ENCODE measurements around the gene OXNAD1. TPM values are rescaled to one million over a fixed set of nuclear protein-coding genes. Genes with fewer than 3 reads are reported as not detected.

The OXNAD1 gene
- total RNA-seq, 1 experiment from 2014 or later, result 12.1 TPM

DNA sequence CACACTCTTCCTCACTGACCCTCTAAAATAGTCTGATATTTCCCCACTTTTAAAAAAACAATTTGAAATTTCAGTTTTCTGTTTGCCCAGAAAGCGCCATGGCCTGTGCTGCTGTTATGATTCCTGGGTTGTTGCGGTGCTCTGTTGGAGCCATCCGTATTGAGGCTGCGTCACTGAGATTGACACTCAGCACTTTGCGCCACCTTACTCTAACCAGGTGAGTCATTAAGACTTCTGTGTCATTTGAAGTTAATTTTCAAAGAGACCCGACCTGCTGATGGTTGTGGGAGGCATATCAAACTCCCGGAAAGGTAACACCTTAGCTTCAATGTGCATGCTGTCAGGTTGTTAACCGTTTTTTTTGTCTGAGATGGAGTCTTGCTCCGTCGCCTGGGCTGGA lies 5.8 kb downstream of the OXNAD1 start:
- ATAC-seq (no peak), DNase-seq (ENCODE audit: low read depth, low spot score) (no peak)
- no peaks in the 10 kb centered on the region for H3K9me3 ChIP-seq (ENCODE audit: control insufficient read depth in 1 of 2, insufficient read depth in 1 of 2, low read depth in 1 of 2, low read length in 2 of 2)
- H3K9me2 ChIP-seq (ENCODE audit: insufficient read depth), result no peaks in the 10 kb centered on the region
- peaks cover 3 to 4% of the 10 kb centered on the region in 2 experiments; a peak in 3 of 4 replicates for H3K4me1 ChIP-seq (ENCODE audit: control insufficient read depth in 1 of 2, insufficient read depth in 2 of 2, low read length in 2 of 2)
- H3K9ac ChIP-seq (ENCODE audit: low read length), result no peak overlapping the region
- H3K27ac ChIP-seq (ENCODE audit: low read depth, low read length), result no peak overlapping the region
- H3K4me3 ChIP-seq (replicated peaks in 1 of 2; ENCODE audit: low read depth in 1 of 2, low read length in 2 of 2), result no peak overlapping the region
- ChIA-PET RAD21 (ENCODE audit: low non-redundant PET in 1 of 2, low total read pairs in 2 of 2, uncharacterized antibody in 2 of 2, unreplicated experiment in 2 of 2) (no interaction called here), POLR2A (no interaction called here), CTCF (no interaction called here)
- peaks cover 39% of the 10 kb centered on the region for H3K79me2 ChIP-seq (ENCODE audit: insufficient read depth, low read length)
- BruUV-seq (replicated peaks), result no TSS peak
- H3K36me3 ChIP-seq (ENCODE audit: control insufficient read depth in 1 of 2, insufficient read depth in 2 of 2, low read length in 2 of 2), result peaks cover 9 to 37% of the 10 kb centered on the region in 2 experiments; a peak in 3 of 4 replicates
- H2AFZ ChIP-seq (ENCODE audit: low read depth, low read length, poor library complexity, severe bottlenecking), result no peak overlapping the region
- intact Hi-C loops (cut with micrococcal nuclease), result no loop called here
- no peaks in the 10 kb centered on the region for H3K27me3 ChIP-seq (ENCODE audit: insufficient read depth, low read length)
- no peak overlapping the region for H3K4me2 ChIP-seq (ENCODE audit: low read length)
- TF ChIP-seq POLR2AphosphoS5 (IDR thresholded peaks at IDR 0.05; ENCODE audit: low read depth, low read length) (no peak), SIN3A (IDR thresholded peaks at IDR 0.05; ENCODE audit: low read depth) (no peak), CEBPB (IDR thresholded peaks at IDR 0.05; ENCODE audit: low read depth) (no peak)
- H4K20me1 ChIP-seq (ENCODE audit: insufficient read depth), result no peaks in the 10 kb centered on the region

DNA sequence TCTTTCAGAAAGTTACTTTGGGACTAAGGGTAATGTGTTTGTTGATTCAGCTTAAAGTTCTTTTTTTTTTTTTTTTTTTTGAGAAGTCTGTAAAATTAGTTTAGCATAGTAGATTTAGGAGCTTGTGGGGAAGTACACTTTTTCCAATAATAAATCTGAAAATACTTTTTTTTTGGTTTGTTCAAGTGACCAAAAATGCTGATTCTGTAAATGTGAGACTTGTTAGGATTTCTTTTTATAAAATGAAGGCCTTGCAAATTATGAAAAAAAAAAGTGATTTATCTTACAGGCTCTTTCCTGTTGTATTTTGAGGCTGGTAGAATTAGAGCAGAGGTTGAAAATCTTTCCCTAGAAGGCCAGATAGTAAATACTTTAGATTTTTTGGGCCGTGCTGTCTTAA lies 7.6 kb downstream of the OXNAD1 start:
- no peak overlapping the region for H3K4me3 ChIP-seq (replicated peaks in 1 of 2; ENCODE audit: low read depth in 1 of 2, low read length in 2 of 2)
- ChIA-PET POLR2A (no interaction called here), CTCF (no interaction called here), RAD21 (ENCODE audit: low non-redundant PET in 1 of 2, low total read pairs in 2 of 2, uncharacterized antibody in 2 of 2, unreplicated experiment in 2 of 2) (no interaction called here)
- ATAC-seq (no peak), DNase-seq (ENCODE audit: low read depth, low spot score) (no peak)
- no peaks in the 10 kb centered on the region for H3K9me3 ChIP-seq (ENCODE audit: control insufficient read depth in 1 of 2, insufficient read depth in 1 of 2, low read depth in 1 of 2, low read length in 2 of 2)
- peaks cover 9 to 37% of the 10 kb centered on the region in 2 experiments; a peak in 3 of 4 replicates for H3K36me3 ChIP-seq (ENCODE audit: control insufficient read depth in 1 of 2, insufficient read depth in 2 of 2, low read length in 2 of 2)
- H3K9me2 ChIP-seq (ENCODE audit: insufficient read depth), result no peaks in the 10 kb centered on the region
- peaks cover 22% of the 10 kb centered on the region for H3K79me2 ChIP-seq (ENCODE audit: insufficient read depth, low read length)
- no peak overlapping the region for H3K4me2 ChIP-seq (ENCODE audit: low read length)
- TF ChIP-seq POLR2A (IDR thresholded peaks at IDR 0.05; ENCODE audit: borderline replicate concordance, extremely low read depth, insufficient read depth, insufficient read length) (no peak), EZH2phosphoT487 (IDR thresholded peaks at IDR 0.05; ENCODE audit: borderline replicate concordance) (no peak), RAD21 (IDR thresholded peaks at IDR 0.05; ENCODE audit: low read depth) (no peak), EZH2 (IDR thresholded peaks at IDR 0.05) (no peak), ZFX (IDR thresholded peaks at IDR 0.05) (no peak), EGR1 (IDR thresholded peaks at IDR 0.05; ENCODE audit: low read depth) (no peak), SP1 (IDR thresholded peaks at IDR 0.05; ENCODE audit: low read depth) (no peak), CEBPB (IDR thresholded peaks at IDR 0.05; ENCODE audit: low read depth) (no peak)
- TF ChIP-seq, protein P1, sequence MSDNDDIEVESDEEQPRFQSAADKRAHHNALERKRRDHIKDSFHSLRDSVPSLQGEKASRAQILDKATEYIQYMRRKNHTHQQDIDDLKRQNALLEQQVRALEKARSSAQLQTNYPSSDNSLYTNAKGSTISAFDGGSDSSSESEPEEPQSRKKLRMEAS (IDR thresholded peaks at IDR 0.05), result no peak
- BruUV-seq (replicated peaks), result no TSS peak
- H3K4me1 ChIP-seq (ENCODE audit: control insufficient read depth in 1 of 2, insufficient read depth in 2 of 2, low read length in 2 of 2), result no peaks in the 10 kb centered on the region
- intact Hi-C loops (cut with micrococcal nuclease), result no loop called here
- no peak overlapping the region for H3K27ac ChIP-seq (ENCODE audit: low read depth, low read length)
- H3K27me3 ChIP-seq (ENCODE audit: insufficient read depth, low read length), result no peaks in the 10 kb centered on the region
- no peak overlapping the region for H2AFZ ChIP-seq (ENCODE audit: low read depth, low read length, poor library complexity, severe bottlenecking)
- no peak overlapping the region for H3K9ac ChIP-seq (ENCODE audit: low read length)
- H4K20me1 ChIP-seq (ENCODE audit: insufficient read depth), result no peaks in the 10 kb centered on the region

Data from HCT116 (cell line).